NK-92 (cell line): ENCODE measurements around the gene ALAS1.
A peak's percentile ranks its signal among the peaks of the same experiment; 100 is the strongest.
"Not testable (repeated sequence)": the region's sequence is repeated elsewhere in the genome, so short reads cannot be mapped to it uniquely, and the experiment has no call there.

ENCODE experiments used
- DNase-seq: peaks from one replicate; lab custom pipeline; 2025; ENCODE audit not compliant: unreplicated experiment; lab: John Stamatoyannopoulos, UW

ALAS1 gene

DNA sequence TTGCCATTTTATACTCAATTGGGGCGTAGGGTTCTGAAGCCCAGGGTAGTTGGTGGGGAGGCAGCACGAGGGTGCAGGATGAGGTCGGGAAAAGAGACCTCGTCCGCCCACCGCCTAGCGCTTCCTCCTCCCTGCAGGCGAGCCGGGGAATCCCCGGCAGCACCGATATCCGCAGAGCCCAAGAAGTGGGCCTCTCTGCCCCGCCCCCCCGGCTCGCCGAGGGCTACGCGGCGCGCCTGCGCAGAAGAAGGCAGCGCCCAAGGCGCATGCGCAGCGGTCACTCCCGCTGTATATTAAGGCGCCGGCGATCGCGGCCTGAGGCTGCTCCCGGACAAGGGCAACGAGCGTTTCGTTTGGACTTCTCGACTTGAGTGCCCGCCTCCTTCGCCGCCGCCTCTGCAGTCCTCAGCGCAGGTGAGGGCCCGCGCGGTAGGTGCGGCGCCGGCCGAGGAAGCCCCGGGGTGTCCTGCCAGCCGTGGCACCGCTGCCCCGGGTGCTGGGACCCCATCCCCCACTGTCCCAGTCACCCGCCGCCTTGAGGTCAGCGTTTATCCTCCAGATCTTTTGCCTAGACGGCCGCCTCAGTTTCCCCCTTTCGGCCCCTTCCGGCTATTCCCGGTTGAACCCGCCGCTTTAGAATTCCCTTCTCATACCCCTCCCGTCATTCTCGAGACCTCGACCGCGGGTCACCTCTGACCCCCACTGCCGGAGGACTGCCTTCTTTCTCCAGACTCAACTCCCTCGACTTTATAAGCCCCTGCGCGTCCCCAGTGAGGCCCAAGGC, at the start of gene ALAS1:
TSS of gene ALAS1 (plus strand) at position 319 of the 784 bp plus-strand sequence. CDS start 1,082 bp downstream, outside the sequence.
- peak; percentile 75 for DNase-seq

DNA sequence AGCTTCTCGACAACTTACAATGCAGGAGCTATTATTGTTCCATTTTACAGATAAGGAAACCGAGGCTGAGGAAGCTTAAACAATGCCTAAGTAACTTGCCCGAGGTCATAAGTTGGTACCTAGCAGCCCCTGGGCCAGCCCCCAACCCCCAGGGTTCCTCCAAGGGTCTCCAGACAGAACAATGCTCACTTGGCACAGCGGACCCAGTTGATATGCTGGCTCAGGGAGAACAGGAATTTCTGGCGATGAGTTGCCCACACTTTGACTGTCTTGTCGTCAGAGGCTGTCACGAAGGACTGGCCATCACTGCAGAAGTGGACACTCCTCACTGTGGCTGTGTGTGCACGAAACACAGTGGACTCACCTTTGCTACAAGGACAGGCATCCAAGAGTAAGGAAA, 48.9 kb upstream of the ALAS1 start:
- DNase-seq: no peak

DNA sequence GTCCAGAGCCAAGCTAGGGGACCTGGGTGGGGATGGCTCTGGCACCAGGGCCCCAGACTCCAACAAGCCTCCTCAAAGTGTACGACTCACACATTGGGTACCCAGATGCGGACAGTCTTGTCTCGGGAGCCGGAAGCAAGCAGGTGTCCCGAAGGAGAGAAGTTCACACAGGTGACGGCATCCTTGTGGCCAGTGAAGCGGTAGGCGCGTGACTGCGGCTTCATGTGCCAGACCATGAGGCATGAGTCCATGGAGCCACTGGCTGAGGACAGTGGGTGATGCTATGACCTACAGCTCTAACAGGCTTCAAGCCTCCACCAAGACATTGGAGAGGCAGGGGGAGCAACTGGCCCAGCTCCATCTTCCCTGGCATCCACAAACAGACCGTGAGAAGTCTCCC, 48.2 kb upstream of the ALAS1 start:
- no peak for DNase-seq

DNA sequence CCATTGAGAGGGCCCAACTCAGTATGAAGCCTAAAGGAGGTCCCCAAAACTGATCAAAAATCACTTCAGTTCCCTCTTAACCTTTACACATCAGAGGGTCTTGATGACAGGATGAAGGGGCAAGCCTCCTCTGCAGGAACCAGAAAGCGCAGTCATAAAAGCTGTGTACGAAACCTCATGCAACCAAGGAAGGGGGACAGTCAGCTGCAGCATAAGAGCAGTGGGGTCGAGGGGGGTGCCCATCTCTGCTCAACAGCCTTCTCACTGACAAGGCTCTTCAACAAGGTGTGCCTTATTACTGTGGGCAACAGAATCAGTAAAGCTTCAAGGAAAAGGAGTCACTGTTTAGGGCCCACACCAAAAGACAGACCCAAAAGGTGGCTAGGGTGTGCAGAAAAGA, 47.6 kb upstream of the ALAS1 start:
- DNase-seq: no peak

DNA sequence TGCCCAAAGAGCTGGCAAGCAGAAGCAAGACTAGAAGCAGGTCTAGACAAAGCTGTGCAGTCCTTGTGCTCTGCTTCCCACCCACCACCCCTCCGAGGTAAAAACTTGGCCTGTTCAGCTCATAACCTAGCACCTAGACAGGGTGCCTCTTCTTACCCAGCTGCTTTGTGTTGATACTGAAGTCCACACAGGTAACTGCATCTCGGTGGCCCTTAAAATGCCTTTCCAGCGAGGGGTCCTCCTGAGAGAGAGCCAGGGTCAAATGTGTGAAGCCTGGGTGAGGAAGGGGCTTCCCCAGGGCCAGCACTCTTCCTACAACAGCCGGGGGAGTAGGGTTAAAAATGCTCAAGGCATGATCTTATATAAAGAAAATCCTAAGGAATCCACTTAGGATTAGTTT, 47.1 kb upstream of the ALAS1 start:
- no peak for DNase-seq

GRCh38 chr3:52151991-52152390, 46.0 kb upstream of the ALAS1 start:
- not testable (repeated sequence) for DNase-seq

GRCh38 chr3:52153389-52154096, 44.4 kb upstream of the ALAS1 start:
- DNase-seq: no peak

DNA sequence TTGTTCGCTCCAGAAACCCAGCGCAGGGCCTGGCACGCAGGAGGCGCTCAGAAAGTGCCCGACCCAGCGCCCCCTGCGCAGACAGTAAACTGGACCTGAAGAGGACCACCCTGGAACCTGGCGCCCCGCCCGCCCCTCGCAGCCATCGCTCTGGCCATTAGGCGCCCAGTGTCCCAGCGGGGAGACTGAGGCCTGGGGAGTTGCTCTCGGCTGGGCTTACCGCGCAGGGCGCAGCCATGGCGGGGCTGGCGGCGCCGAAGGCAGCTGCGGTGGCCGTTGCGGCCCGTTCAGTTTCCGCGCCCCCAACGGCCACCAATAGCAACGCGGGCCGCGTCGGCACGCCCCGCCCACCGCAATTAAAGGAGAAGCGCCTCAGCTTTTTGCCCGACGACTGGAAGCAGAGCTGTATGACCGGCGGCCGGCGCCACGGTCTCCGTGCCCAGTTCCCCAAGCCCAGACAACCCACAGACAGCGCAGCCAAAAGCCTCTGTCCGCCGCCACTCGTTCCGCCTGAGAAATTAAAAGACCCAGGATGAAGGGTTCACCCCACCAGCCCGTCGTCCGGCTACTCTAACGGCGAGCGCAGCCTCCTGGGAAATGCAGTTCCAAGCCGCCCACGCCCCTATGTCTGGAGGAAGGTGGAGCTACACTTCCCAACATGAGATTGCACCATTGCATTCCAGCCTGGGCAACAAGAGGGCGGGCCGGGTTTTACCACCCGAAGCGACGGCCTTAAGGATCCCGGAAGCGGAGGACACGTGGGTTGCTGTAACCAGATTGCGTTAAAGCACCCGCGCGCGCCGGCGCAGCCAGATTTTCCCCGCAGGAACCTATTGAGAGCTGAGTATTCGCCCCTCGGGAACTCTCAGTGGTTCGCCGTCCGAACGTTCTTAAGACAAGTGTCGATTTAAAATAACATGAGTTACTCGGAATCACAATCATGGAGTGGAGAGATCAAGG, 43.5 kb upstream of the ALAS1 start, which contains the start of gene POC1A:
TSS of gene POC1A (minus strand) at position 289 of the 960 bp plus-strand sequence. CDS start at position 238, 51 bp downstream.
- no peak for DNase-seq

DNA sequence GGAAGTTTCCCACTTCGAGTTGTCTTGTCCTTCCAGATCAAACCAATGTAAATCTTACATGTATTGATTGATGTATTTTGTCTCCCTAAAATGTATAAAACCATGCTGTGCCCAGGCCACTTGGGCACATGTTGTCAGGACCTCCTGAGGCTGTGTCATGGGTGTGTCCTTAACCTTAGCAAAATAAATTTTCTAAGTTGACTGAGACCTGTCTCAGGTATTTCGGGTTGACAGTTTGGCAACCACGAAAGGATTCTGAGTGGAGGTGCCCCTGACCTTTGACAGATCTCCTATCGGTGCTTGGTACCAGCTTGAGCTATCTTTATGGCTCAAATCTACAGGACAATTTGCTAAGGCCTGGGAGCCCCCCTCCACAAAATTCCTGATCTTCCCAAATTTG, 42.0 kb upstream of the ALAS1 start:
- no peak for DNase-seq

GRCh38 chr3:52159503-52159902, 38.5 kb upstream of the ALAS1 start:
- no peak for DNase-seq

- DNase-seq: no peak
These were observed 35.6 kb upstream of the ALAS1 start for GRCh38 chr3:52162250-52162872.

- no peak for DNase-seq
These were observed 30.7 kb upstream of the ALAS1 start for GRCh38 chr3:52167240-52167639.

- not testable (repeated sequence) for DNase-seq
These were observed 27.7 kb upstream of the ALAS1 start for GRCh38 chr3:52170217-52170616.

GRCh38 chr3:52171514-52172261, 26.3 kb upstream of the ALAS1 start:
- no peak for DNase-seq

DNA sequence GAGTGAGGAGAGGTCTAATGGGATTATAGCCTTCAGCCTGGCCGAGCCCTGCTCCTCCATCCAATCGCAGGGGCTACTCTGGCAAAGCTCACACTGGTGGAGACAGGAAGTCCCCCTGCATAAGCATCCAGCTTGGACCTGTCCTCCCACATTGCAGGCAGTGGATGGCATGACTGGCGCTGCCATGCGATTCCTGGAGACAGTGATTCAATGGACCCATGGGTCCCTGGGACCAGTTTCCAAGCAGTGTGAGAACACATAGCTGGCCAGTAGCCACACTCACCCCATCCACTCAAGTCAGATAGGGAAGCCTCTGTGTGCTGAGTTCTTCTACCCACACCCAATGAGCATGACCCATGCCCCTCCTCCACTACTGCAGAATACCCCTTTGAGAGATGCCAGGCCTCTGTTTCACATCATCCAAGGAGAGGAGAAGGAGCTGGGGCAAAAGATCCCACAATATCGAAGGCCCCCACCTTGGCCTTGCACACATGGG, 25.6 kb upstream of the ALAS1 start:
- no peak for DNase-seq

GRCh38 chr3:52173101-52173500, 24.9 kb upstream of the ALAS1 start:
- no peak for DNase-seq

DNA sequence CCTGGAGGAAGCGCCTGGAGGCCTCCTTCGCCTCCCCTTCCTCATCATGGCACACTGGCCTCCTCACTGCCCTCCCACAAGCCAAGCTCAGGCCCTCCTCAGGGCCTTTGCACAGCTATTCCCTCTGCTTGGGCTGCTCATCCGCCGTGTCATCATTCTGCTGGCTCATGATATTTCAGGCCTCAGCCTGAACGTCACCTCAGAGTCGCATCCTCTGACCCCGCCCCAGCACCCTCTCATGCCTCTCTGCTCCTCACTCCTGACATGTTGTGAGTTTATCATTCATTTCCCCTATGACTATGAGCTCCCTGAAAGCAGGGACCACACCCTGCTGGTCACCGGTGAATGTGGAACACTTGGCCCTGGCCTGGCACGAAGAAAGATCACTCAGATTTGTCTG, 23.1 kb upstream of the ALAS1 start:
- DNase-seq: no peak

DNA sequence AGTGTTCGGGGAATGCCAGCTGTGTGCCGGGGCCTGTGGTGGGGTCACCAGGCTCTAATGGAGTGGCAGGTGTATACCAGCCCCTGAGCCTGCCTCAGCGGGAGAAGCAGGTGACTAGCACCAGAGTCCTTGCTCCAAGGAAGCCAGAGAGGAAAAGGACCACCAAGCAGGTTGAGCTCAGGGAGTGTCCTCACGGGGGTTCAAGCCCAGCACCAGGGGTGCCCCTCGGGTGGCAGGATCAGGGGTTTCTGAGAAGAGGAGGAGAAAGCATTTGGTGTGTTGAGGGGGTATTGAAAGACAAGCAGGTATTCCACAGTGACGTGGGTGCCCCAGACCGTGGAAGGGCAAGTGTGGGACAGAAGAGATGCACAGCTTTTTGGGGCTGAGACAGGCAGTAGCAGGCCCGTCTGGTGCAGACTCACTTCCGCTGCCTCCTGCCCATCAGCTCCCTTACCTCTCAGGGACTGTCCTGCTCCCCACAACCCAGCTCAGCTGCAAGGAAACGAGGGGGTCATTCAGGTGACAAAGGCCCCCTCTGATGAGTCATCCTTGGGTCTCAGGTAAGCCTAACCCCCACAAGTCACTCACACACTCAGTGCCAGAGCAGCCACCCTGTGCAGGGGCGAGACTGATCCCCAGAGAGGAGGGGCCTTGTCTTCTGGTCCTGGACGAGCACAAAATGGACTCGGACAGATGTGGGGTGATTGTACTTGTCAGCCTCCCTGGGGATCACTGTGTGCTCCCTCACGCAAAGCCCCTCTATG, 22.4 kb upstream of the ALAS1 start:
- no peak for DNase-seq

DNA sequence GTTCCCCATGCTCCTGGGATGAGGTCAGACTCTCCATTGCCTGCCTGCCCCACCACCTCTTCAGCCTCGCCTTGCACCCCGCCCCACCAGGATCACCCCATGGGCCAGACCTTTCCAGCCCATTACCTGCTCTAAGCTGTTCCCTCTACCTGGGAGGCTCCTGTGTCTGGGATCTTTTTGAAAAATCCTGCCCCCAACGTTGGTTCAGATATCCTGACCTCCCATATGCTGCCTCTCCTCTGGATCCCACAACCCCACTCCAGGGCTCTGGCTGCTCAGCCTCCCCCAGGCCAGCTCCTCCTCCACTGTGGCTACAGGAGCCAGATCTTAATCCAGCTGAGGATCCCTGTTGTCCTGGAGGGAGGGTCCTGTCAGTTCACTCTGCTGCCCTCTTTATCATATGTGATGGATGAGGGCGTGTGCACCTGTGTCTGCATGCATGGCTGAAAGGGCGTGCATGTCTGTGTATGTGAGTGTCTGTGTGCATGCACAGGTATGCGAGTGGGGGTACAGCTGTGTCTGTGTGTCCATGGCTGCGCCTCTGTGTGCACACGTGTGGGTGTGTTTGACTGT, 21.7 kb upstream of the ALAS1 start:
- no peak for DNase-seq
